Right cardiac atrium (tissue), 5 donors: ENCODE results near the gene SLC22A4. TPM values are rescaled to one million over a fixed set of nuclear protein-coding genes. Genes with fewer than 3 reads are reported as not detected.

Experiments used
- ATAC-seq, 2 donors: fragments of 200-7000 bp; cut with Tn5 transposase; one replicate each; pipeline versions ENCODE4 v1.8.0 to v1.9.1; 2020; ENCODE audit warnings: moderate library complexity in 2 of 2, mild to moderate bottlenecking in 1 of 2
- DNase-seq, 3 donors: peaks; one replicate each; pipeline ENCODE4 v3.0.0-alpha.2; 2020
- H3K27ac ChIP-seq: one replicate; pipeline ENCODE4 v1.5.1; 2013; ENCODE audit warnings: mild to moderate bottlenecking, low read length, control low read depth, moderate library complexity
- H3K27me3 ChIP-seq: one replicate; pipeline ENCODE4 v1.6.1; 2013; ENCODE audit not compliant: control insufficient read depth, insufficient read depth
- H3K4me1 ChIP-seq: one replicate; pipeline ENCODE4 v1.6.1; 2013; ENCODE audit warnings: low read length; ENCODE audit not compliant: control insufficient read depth, insufficient read depth
- H3K4me3 ChIP-seq: one replicate; pipeline ENCODE4 v1.5.1; 2013; ENCODE audit warnings: low read length, control low read depth
- H3K9me3 ChIP-seq: one replicate; pipeline ENCODE4 v1.6.1; 2013; ENCODE audit warnings: low read length; ENCODE audit not compliant: control insufficient read depth
- WGBS: extraction: QIAGEN DNeasy Blood & Tissue Kit; methylation state at CpG from one replicate; pipeline ENCODE4 v1.1.7; 2013; 5-methylcytosine and 5-hydroxymethylcytosine counted together
- intact Hi-C, 4 donors: fragments of 100-400 bp; cut with DNase I; formaldehyde crosslinking; loops; one replicate each; pipeline versions ENCODE4 v1.11.0 to v1.14.0; 2022 to 2023
- polyA plus RNA-seq: library from polyadenylated mRNA; stranded (reverse); fragments of 200-250 nt; gene quantifications from one replicate; pipeline ENCODE4 v1.2.3, GENCODE V29; 2013
- total RNA-seq, 4 donors: library from RNA; stranded (reverse); fragmentation: NEBNext Ultra II Directional; extraction: Animal tissue kit (Norgen Biotek cat#: 25700); gene quantifications; one replicate each; pipeline ENCODE4 v1.2.1, GENCODE V29; 2021
- donor health status: healthy with polysubstance abuse.
- donor health status: DM: no; HTN: yes; CAD: no.
- donor health status: DM: no; HTN: no; CAD: no.
- donor health status: DM: no; HTN: yes; CAD: no; lungs with severe emphysema.
- donor health status: DM: yes; HTN: yes; CAD: no.

The SLC22A4 gene
- total and polyA plus RNA-seq, 5 donors = 0.86 to 6.5 (median 2.1) TPM

GRCh38 chr5:132264546-132265335 lies 29.5 kb upstream of the SLC22A4 start:
- ATAC-seq = no peak
- Histone ChIP-seq H3K27ac (peak overlapping the region; percentile 48), H3K9me3 (no peaks in the 10 kb centered on the region), H3K27me3 (no peaks in the 10 kb centered on the region), H3K4me1 (peaks cover 39% of the 10 kb centered on the region), H3K4me3 (no peak overlapping the region)
- 68% methylated on average over 4 of the region's 4 CpGs for WGBS
- intact Hi-C loops = no loop called here
- no peak for DNase-seq

DNA sequence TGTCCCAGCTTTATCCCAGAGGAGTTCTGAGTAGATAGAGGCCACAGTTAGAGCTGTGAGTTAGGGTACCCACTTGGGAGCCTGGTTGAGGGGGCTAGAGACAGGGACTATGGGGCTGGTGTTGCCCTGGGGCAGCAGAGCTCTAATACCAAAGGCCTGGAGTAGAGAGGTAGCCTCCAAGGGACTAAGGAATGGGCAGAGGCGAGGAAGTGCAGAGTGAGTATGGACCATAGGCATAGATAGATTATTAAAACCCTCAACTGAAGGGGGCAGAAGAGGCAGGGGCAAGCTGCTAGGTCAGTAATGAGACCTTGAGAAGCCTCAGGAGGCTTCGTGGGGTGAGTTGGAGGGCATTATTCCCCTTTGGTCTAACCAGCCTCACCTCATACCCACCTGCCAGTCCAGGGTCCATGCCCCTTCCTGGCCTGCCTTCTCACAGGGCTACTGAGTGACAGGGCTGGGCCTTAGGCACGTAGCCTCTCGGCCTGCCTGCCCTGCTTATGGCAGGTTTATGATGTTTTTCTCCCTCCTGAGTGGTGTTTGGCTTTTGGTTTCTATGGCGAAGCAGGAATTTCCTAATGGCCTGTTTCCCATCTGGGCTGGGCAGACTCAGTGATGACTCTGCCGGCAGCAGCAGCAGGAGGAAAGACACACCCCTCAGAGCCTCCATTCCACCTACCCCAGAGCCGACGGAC lies 28.7 kb upstream of the SLC22A4 start:
- WGBS = 43% methylated on average over 8 of the region's 8 CpGs
- H3K27me3 ChIP-seq = no peaks in the 10 kb centered on the region
- H3K9me3 ChIP-seq = no peaks in the 10 kb centered on the region
- no peak overlapping the region for H3K4me3 ChIP-seq
- peak overlapping the region; percentile 48 for H3K27ac ChIP-seq
- H3K4me1 ChIP-seq = peaks cover 34% of the 10 kb centered on the region
- peak; percentile 67 to 83 (median 77) for DNase-seq
- ATAC-seq = peak; percentile 74 to 79
- intact Hi-C loops = no loop called here

GRCh38 chr5:132266031-132266835 lies 28.0 kb upstream of the SLC22A4 start:
- Histone ChIP-seq H3K27ac (peak overlapping the region; percentile 21), H3K4me3 (no peak overlapping the region), H3K4me1 (peaks cover 28% of the 10 kb centered on the region), H3K9me3 (no peaks in the 10 kb centered on the region), H3K27me3 (no peaks in the 10 kb centered on the region)
- DNase-seq (peak in 1 of 3 donors; percentile 59), ATAC-seq (no peak)
- WGBS = 73% methylated on average over 7 of the region's 7 CpGs
- intact Hi-C loops = no loop called here

- Histone ChIP-seq H3K9me3 (no peaks in the 10 kb centered on the region), H3K4me3 (no peak overlapping the region), H3K27me3 (no peaks in the 10 kb centered on the region), H3K4me1 (peaks cover 24% of the 10 kb centered on the region), H3K27ac (no peak overlapping the region)
- 84% methylated on average over 1 of the region's 1 CpG for whole genome bisulfite sequencing
- ATAC-seq (no peak), DNase-seq (no peak)
- intact Hi-C loops = no loop called here
Measured at GRCh38 chr5:132266836-132267160, 27.4 kb upstream of the SLC22A4 start.

DNA sequence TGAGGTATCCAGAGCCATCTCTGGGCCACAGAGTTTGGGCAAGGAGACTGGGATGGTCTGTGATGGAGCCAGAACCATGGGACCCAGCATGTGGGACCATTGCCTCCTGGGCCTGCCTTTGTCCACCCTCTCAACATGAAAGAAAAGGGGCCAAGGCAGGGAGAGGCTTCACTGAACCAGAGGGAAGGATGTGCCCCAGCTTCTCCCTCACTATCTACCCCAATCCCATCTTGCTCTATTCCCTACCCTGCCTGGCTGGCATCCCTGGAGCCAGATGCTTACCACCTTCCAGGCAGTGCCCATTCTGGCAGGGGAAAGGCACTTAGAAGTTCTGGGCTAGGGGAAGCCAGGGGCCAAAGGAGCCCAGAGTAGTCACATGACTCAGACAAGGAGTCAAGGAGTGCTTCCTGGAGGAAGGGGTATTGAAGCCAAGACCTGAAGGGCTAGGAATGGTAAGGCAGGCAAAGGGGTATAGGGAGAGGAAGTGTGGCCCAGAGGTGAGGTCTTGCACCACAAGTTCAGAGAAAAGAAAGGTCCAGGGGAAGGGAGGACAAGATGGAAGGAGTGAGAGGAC lies 26.9 kb upstream of the SLC22A4 start:
- no peaks in the 10 kb centered on the region for H3K9me3 ChIP-seq
- DNase-seq (no peak), ATAC-seq (no peak)
- no peak overlapping the region for H3K27ac ChIP-seq
- H3K27me3 ChIP-seq = no peaks in the 10 kb centered on the region
- intact Hi-C loops = no loop called here
- no peak overlapping the region for H3K4me3 ChIP-seq
- H3K4me1 ChIP-seq = peaks cover 22% of the 10 kb centered on the region

DNA sequence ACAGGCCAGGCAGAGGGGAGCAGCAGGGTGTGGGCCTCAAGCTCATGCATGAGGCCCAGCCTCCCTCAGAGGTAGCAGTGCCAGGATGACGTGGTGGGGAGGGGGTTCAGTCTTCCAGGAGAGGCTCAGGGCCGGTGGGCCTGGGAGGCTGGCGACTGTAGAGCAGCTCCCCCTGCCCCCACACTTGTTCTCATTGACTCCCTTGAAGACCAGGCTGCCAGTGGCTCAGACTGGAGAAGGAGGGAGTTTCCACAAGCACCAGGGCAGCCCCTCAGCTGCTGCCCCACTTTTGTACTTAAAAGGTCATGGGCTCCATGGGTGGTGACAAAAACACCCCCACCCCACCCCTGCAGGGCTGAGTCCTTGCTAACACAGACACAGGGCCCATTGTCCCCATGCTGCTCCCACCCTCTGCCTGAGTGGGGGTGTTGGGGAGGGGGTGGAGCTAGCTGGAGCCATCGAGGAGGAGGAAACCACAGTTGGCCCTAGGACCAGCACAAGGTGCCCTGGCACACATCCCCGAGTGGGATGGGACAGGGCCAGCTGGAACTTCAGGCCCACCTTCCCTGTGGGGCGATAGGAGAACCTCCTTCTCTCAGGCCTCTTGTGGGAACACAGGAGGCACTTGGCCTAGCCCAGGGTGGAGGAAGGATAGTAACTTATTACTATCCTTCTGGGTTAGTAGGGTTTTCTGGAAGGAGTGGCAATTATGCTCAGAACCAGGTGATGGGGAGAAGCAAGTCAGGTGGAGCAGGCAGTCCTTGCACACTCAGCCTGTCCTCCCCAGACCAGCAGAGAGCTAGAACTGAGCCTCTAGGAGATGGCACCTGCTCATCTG lies 26.0 kb upstream of the SLC22A4 start:
- Histone ChIP-seq H3K4me1 (peaks cover 18% of the 10 kb centered on the region), H3K27ac (no peak overlapping the region), H3K4me3 (no peak overlapping the region), H3K27me3 (no peaks in the 10 kb centered on the region), H3K9me3 (no peaks in the 10 kb centered on the region)
- intact Hi-C loops = no loop called here
- WGBS = 62% methylated on average over 6 of the region's 6 CpGs
- no peak for ATAC-seq
- peak in 2 of 3 donors; percentile 37 to 65 for DNase-seq

DNA sequence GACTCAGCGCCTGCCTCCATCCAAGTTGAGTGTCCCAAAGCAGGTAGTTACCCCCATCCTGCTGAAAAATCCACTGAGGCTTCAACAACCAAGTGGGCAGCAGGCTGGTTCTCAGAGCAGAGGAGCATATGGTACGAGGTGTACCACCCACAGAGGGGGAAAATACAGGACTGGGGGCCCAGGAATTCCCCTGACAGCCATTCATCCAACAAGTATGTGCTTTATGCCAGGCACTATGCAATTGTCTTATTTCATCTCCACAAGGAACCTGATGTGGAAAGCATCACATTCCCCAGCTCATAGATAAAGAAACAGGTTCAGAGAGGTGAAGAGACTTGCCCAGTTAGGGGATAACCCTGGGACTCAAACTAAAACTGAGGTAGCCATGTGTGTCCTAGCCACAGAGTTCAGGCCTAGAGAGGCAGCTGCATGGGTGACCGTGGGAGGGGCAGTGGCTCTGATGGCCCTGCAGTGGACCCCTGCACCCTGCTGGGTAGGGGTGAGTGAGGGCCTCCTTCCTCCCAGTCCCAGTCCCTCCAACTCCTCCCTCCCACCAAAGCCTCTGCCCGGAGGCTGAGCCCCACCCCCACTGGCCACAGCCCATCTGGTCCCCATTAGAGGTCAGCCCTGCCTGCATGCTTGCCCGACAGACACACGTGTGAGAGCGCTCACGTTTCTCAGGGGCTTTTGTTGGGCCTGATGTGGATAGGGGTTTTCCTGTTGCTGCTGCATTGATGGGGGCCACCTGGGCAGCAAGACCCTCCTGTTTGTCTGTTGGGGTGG lies 25.2 kb upstream of the SLC22A4 start:
- Histone ChIP-seq H3K4me3 (no peak overlapping the region), H3K27ac (no peak overlapping the region), H3K9me3 (no peaks in the 10 kb centered on the region), H3K27me3 (no peaks in the 10 kb centered on the region), H3K4me1 (peaks cover 11% of the 10 kb centered on the region)
- intact Hi-C loops = no loop called here
- DNase-seq (peak in 1 of 3 donors; percentile 65), ATAC-seq (no peak)
- 75% methylated on average over 8 of the region's 8 CpGs for WGBS

GRCh38 chr5:132269635-132270334 lies 24.4 kb upstream of the SLC22A4 start:
- no peak for ATAC-seq
- intact Hi-C loops = no loop called here
- Histone ChIP-seq H3K4me3 (no peak overlapping the region), H3K9me3 (no peaks in the 10 kb centered on the region), H3K27ac (no peak overlapping the region), H3K27me3 (no peaks in the 10 kb centered on the region), H3K4me1 (peaks cover 8% of the 10 kb centered on the region)
- WGBS = 92% methylated on average over 3 of the region's 3 CpGs
- no peak for DNase-seq

GRCh38 chr5:132270335-132270665 lies 23.9 kb upstream of the SLC22A4 start:
- intact Hi-C loops = no loop called here
- ATAC-seq = no peak

More at GRCh38 chr5:132270335-132270665, 23.9 kb upstream of the SLC22A4 start:
- H3K4me1 ChIP-seq = peaks cover 6% of the 10 kb centered on the region
- no peak overlapping the region for H3K4me3 ChIP-seq
- 88% methylated on average over 1 of the region's 1 CpG for WGBS
- no peak overlapping the region for H3K27ac ChIP-seq
- peak in 1 of 3 donors; percentile 4 for DNase-seq
- no peaks in the 10 kb centered on the region for H3K9me3 ChIP-seq
- H3K27me3 ChIP-seq = no peaks in the 10 kb centered on the region
